ENCODE measurements around the gene SPDYE16.
"Not testable (repeated sequence)": the region's sequence is repeated elsewhere in the genome, so short reads cannot be mapped to it uniquely, and the experiment has no call there.

SPDYE16 gene

DNA sequence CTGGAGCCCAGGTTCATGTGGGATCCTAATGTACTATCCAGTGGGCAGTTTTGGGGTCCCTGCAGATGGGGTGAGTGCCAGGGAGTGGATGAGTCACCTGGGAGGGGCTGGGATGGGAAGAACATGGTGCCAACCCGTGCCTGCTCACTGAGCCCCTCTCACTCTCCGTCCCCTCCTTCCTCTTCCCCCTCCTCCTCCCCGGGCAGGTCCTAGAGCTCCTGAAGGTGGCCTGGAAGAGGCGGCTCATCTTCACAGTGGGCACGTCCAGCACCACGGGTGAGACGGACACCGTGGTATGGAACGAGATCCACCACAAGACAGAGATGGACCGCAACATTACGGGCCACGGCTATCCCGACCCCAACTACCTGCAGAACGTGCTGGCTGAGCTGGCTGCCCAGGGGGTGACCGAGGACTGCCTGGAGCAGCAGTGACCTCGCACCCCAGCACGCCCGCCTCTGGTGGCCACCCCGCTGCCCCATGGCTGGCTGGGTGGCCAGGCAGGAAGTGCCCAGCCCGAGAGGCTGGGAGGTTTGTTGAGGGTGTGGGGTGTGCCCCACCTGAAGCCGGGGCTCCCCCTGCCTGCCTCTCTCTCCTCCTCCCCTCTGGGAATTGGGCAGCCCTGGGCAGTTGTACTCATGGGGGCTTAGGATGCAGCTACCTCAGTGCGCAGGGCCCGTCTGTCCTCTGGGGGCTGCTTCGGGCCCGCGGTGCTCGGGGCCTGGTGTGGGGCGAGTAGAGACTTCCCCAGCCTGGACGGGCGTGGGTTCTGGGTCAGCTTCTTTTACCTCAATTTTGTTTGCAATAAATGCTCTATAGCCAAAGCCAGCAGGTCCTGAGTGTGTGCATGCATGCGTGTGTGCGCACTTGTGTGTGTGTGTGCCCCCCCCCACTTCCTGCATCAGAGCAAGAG is 37.7 kb downstream of the SPDYE16 start:
- no peak overlapping the region for H3K4me3 ChIP-seq (ENCODE audit: low read depth, low read length)

DNA sequence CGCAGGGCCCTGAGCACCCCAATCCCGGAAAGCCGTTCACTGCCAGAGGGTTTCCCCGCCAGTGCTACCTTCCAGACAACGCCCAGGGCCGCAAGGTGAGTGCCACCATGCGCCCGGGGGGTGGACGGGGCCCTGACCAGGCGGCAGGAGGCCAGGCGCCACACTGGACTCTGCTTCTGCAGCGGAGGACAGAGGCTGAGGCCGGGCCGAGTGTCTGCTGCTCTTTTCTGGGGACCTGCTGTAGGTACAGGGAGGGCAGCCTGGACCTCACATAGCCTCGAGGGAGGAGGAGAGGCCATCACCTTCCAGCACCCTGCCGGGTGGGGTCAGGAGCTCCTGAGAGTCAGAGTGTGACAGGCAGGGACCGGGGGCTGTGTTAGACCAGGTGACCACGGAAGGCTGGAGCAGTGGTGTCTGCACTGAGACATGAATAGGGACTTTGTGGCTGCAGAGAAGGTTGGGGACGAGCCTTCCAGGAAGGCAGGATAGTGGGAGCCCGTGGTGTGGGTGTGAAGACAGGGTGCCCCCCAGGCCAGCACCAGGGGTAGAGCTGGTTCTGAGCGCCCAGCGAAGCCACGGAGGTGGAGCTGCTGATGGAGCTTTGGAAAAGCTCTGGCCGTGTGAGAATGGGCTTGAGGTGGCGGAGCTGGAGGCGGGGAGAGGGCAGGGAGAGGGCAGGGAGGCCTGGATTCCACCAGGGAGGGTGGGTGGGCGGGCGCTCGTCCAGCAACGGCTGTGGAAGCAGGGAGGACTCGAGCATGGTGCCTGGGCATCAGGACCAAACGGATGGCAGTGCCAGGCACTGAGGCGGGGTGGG is 38.5 kb downstream of the SPDYE16 start:
- not testable (repeated sequence) for H3K4me3 ChIP-seq (ENCODE audit: low read depth, low read length)

DNA sequence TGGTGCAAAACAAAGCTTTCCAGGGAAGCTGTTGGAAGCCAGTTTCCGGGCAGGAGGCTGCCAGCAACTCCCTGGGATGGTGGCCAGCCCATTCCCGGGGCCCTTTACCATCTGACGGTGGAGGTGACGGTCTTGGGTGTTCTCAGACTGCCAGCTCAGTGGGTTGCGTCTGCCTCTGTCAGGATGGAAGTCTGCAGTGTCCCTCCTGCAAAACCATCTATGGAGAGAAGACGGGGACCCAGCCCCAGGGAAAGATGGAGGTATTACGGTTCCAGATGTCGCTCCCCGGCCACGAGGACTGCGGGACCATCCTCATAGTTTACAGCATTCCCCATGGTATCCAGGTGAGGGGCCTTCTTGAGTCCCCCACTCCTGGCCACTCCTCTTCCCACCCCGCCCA is 39.9 kb downstream of the SPDYE16 start:
- H3K4me3 ChIP-seq (ENCODE audit: low read depth, low read length) = not testable (repeated sequence)

DNA sequence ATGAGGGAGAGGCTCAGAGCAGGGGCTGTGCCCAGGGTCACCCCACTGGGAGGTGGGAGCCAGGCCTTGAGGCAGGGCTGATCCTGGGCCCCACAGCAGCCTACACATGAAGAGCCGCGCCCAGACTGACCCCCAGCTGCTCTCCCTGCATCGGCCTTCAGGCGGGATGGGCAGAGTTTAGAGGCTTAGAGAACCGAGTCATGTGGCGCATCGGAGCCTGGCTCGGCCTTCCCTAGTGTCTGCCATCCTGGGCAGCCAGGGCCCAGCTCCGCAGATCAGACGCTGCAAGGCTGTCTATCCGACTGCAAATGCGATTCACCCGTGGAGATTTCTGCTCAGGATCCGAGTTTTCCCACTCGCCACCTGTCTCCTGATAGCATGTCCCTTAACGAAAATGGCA is 40.3 kb downstream of the SPDYE16 start:
- H3K4me3 ChIP-seq (ENCODE audit: low read depth, low read length) = not testable (repeated sequence)

DNA sequence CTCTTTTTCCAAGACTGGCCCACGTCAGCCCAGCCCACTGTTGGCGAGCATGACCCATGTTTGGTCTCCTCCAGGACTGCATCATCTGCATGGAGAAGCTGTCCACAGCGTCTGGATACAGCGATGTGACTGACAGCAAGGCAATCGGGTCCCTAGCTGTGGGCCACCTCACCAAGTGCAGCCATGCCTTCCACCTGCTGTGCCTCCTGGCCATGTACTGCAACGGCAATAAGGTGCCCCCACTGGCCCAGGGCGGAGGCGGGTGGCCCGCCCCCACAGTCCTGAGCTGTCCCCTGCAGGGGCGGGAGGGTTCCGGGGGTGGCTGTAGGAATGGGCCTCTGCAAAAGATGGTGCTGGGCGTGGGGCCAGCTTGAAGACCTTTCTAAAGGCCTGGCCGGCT is 40.9 kb downstream of the SPDYE16 start:
- not testable (repeated sequence) for H3K4me3 ChIP-seq (ENCODE audit: low read depth, low read length)

DNA sequence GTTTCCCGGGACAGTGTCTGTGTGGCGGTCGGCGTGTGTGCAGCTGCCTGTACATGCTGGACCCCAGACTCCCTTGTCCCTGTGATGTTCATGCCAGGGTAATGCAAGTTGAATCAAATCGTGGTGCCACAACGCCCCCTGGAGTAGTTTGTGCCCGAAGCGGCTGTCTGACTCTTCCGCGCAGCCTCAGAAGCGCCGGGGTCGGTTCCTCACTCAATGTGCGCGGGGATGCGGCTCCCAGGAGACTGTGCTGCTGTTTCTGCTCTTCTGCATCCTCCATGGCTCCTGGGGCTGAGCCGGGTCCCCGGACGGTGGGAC is 43.2 kb downstream of the SPDYE16 start:
- H3K4me3 ChIP-seq (ENCODE audit: low read depth, low read length) = not testable (repeated sequence)

DNA sequence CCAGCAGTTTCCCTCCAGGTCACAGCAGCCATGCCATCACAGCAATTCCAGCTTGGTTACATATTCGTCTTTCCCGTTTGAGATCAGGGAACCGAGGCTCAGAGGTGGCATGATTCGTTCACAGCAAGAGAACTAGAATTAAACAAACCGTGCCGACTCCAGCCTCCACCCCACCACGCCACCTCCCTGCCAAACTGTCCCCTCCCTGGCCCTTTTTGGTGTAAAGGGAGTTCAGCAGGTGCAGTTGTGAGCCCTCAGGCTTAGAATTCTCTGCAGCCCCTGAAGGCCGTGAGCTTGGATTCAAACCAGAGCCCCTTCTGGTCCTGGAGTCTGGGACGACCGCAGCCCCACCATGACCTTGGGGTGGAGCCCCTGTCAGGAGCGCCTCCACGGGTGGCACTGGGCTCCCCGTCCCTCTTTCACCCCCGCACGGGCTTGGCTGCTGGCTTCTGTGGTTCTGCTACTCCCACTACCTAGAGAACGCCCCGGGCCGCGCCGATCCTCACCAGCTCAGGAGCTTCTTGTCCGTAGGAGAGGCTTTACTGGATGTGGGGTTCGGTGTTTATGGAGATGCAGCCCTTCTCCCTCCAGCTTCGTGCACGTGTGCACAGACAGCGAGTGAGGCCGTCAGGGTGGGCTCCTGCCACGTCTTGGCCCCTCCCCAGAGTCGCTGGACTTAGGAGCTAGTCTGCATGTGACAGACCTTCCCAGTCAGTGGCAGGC is 43.7 kb downstream of the SPDYE16 start:
- not testable (repeated sequence) for H3K4me3 ChIP-seq (ENCODE audit: low read depth, low read length)

DNA sequence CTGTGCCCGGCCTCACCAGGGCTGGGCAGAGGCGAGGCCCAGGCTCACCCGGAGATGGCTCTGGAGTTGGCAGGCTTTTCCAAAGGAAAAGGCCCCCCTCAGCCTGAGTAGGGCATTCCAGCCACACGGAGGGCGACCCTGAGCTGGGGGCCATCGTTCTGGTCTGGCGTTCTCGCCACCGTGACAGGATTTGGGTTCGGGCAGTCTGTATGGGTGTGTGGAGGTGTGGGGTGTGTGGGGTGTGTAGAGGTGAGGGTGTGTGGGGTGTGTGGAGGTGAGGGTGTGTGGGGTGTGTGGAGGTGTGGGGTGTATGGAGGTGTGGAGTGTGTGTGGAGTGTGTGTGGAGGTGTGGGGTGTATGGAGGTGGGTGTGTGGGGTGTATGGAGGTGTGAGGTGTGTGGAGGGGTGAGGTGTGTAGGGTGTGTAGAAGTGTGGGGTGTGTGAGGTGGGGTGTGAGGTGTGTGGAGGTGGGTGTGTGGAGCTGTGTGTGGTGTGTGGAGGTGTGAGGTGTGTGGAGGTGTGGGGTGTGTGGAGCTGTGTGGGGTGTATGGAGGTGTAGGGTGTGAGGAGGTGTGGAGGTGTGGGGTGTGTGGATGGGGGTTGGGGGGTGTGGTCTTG is 44.4 kb downstream of the SPDYE16 start:
- H3K4me3 ChIP-seq (ENCODE audit: low read depth, low read length) = not testable (repeated sequence)

DNA sequence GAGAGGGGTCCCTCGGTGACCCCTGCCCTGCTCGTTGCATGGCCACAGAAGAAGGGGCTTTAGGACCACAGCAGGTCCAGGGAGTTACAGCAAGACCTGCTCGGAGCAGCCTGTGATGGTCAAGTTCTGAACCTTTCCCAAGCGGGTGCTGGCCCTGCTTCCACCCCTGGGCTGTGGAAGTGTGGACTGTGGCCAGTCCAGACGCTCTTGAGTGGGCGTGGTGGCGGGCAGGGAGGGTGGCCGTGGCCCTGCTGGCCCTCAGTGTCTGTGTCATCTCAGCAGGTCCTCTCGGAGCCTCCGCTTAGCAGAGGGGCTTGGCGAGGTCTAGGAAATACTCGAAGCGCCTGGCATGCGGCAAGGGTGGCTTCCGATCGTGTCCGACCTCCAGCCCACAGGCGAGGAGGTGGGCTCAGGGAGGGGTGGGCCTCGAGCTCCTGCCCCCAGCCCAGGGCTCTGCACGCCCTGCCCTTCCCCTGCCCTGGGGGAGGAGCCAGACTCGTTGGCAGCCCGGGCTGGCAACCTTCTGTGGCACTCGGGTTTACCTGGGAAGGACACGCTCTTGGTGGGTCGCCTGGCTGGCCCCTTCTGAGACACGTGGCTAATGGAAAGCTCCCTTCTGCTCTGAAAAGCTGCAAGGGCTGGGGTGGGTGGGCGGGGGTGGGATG is 45.0 kb downstream of the SPDYE16 start:
- not testable (repeated sequence) for H3K4me3 ChIP-seq (ENCODE audit: low read depth, low read length)

DNA sequence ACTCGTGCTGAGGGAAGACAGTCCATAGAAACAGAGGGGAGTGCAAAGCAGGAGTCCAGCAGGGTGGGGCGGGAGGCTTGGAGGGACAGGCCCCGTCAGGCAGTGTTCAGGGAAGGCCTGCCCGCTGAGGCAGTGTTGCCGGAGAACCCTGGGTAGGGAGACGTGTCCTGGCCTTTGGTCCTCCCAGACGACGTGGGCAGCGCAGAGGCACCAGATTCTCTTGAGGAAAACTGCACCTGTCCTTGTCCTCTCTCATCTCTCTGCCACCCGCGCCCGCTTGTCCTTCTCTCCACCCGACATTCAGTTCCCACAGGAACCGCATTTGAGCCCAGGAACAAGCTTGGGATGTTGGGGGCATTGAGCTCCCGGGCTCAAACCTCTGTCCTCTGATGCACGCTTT is 47.4 kb downstream of the SPDYE16 start:
- not testable (repeated sequence) for H3K4me3 ChIP-seq (ENCODE audit: low read depth, low read length)

DNA sequence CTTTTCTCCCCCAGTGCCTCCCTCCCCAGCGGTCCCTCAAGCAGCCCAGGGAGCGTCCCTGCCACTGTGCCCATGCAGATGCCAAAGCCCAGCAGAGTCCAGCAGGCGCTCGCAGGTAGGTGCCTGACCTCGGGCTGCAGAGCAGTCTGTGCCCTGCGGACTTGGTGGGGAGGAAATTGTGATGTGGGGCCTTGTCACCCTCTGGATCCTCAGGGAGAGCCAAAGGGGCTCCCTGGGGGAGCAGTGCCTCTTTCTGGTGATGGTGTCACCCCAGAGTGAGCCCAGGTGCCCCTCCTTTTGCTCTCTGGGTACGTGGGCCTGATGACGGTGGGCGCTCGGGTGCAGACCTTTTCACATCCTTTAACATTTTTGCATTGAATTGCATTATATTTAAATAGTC is 51.0 kb downstream of the SPDYE16 start:
- H3K4me3 ChIP-seq (ENCODE audit: low read depth, low read length) = not testable (repeated sequence)

DNA sequence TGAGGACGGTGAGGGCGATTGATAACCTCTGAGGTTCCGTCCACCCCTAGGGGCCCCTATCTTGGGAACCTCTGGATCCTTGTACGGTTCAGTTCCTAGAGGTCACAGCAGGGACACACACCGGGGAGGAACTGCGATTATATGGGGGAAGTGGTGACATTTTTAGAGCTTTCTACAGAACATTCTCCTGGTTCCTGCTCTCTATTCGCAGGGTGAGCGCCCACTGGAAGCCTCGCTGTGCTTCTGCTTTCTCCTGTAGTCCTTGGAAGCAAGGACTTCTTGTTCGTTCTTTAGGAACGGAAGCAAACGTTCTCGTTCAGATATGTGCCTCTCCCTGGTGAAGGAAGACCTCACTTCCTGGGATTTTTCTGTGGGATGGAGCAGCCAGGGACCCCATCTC is 55.1 kb downstream of the SPDYE16 start:
- not testable (repeated sequence) for H3K4me3 ChIP-seq (ENCODE audit: low read depth, low read length)

DNA sequence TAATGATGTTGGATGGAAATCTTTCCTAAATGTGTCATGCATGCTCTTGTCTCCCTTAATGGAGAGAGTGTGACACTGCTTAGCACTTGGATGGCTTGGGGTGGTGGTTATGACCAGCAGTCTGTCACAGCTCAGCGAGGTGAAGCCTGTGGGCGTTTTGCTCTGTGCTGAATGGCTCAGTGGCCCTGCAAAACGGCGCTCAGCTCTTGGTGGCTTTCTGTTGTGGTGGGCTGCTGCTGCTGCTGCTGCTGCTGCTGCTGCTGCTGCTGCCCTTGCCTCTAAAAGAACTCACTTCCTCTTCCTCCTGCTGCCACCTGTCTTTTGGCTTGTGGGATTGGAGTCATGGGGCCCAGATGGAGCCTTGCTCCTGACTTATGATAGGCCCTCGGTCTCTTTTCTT is 56.5 kb downstream of the SPDYE16 start:
- not testable (repeated sequence) for H3K4me3 ChIP-seq (ENCODE audit: low read depth, low read length)

DNA sequence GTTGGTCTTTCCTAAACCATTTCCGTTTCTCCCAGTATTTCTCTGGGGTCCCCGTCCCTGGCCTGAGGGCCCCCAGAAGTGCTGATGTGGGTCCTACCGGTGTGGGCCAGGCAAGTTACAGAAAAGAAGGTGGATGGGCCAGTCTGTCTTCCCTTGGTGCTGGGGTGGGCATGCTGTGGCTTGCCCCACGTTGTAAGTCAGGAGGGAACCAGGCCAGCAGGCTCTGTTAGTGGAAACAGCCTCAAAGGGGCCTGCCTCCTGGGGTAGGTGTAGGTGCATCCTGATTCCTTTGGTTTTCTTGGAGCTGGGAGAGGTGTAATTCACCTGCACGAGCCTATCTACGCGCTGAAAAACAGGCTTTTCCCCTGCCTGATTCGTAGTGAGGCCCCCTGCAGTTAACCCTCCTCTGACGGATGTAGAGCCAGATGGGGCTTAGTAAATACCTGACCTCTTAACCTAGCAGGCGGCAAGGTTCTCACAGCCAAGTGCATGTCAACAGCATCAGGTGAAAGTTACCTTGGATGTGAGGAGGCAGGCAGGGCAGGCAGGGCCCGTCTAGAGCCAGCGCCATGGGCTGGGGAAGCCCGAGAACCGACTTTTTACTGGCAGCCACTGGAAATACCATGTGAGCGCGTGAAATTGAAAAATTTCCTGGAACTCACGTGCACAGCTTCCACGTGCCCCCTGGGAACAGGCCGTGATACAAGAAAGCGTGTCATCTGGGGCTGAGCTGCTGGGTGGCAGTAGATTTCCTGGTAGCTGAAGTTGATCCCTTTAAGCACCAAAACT is 57.1 kb downstream of the SPDYE16 start:
- H3K4me3 ChIP-seq (ENCODE audit: low read depth, low read length) = not testable (repeated sequence)

DNA sequence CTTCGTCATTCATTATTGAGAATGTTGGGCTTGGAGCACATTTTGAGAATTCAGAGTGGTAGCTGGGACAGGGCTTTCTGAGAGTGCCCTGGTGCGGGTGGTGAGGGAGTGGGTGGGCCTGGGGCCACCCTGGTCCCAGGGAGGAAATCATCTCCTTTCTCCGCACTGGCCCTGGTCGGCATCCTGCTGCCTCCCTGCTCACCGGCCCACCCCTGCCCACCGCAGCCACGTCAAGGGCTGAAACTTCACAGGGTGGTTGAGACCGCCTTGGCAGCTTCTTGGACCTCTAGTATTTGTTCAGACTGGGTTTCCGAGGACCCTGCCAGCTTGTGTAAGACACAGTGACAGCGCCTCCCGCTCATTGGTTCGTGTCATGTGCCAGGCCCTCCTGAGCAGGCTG is 58.6 kb downstream of the SPDYE16 start:
- not testable (repeated sequence) for H3K4me3 ChIP-seq (ENCODE audit: low read depth, low read length)

DNA sequence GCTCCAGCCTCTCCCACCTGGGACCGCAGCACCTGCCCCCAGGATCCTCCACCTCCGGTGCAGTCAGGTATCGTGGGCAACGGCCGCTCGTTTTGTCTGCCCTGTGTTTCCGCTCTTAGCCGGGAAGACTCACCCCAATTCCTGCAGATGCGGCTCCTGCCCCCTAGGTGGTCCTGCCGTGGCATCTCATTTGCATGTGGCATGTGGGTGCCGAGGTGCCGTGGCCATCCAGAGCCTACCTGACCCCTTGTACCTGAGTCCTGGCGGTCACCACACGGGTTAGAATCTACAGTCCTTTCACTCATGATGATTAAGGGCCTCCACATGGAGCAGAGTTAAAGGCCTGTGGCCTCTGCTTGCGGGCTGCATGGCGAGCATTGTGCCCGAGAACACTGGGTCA is 60.0 kb downstream of the SPDYE16 start:
- not testable (repeated sequence) for H3K4me3 ChIP-seq (ENCODE audit: low read depth, low read length)

DNA sequence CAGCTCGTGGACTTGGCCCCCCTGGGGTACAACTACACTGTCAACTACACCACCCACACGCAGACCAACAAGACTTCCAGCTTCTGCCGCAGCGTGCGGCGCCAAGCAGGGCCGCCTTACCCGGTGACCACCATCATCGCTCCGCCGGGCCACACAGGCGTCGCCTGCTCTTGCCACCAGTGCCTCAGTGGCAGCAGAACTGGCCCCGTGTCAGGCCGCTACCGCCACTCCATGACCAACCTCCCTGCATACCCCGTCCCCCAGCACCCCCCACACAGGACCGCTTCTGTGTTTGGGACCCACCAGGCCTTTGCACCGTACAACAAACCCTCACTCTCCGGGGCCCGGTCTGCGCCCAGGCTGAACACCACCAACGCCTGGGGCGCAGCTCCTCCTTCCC is 60.4 kb downstream of the SPDYE16 start:
- not testable (repeated sequence) for H3K4me3 ChIP-seq (ENCODE audit: low read depth, low read length)
